Neural cell (in vitro differentiated cells): ENCODE measurements around the gene TSEN54. TPM values are rescaled to one million over a fixed set of nuclear protein-coding genes. Genes with fewer than 3 reads are reported as not detected.

Experiments used
- H2AFZ ChIP-seq: fragments of 200-600, 300-800 bp; sonication (generic), shearing (Covaris generic); 2 replicates; pipeline ENCODE4 v1.6.0; 2014; ENCODE audit warnings: low read depth, mild to moderate bottlenecking, antibody characterized with exemption, low read length, moderate library complexity
- H3F3A ChIP-seq: fragments of 200-600 bp; shearing (Covaris generic); 2 replicates; pipeline ENCODE4 v1.6.1; 2016; ENCODE audit warnings: mild to moderate bottlenecking, moderate library complexity, mixed read lengths, antibody characterized with exemption, low read length; ENCODE audit not compliant: insufficient read depth, poor library complexity, severe bottlenecking
- H3K27ac ChIP-seq: fragments of 200-600, 300-800 bp; sonication (generic), shearing (Covaris generic); 2 replicates; pipeline ENCODE4 v1.5.1; 2014; ENCODE audit warnings: mild to moderate bottlenecking, low read length, moderate library complexity
- H3K27me3 ChIP-seq: fragments of 300-800, 200-600 bp; sonication (generic), shearing (Covaris generic); 2 replicates; pipeline ENCODE4 v1.6.0; 2014; ENCODE audit warnings: mild to moderate bottlenecking, low read depth, low read length, moderate library complexity; ENCODE audit not compliant: insufficient read depth
- H3K36me3 ChIP-seq: fragments of 300-800, 200-600 bp; sonication (generic), shearing (Covaris generic); 2 replicates; pipeline ENCODE4 v1.5.1; 2014; ENCODE audit warnings: mild to moderate bottlenecking, antibody characterized with exemption, low read length, moderate library complexity; ENCODE audit not compliant: insufficient read depth
- H3K4me2 ChIP-seq: fragments of 300-800, 200-600 bp; sonication (generic), shearing (Covaris generic); 2 replicates; pipeline ENCODE4 v1.6.0; 2014; ENCODE audit warnings: mild to moderate bottlenecking, low read length
- H3K4me3 ChIP-seq: fragments of 300-800, 200-600 bp; sonication (generic), shearing (Covaris generic); 2 replicates; pipeline ENCODE4 v1.5.1; 2014; ENCODE audit warnings: mild to moderate bottlenecking, low read length, moderate library complexity
- H3K79me2 ChIP-seq: fragments of 200-600 bp; shearing (Covaris generic); replicated peaks from 2 replicates; pipeline ENCODE4 v1.6.0; 2014; ENCODE audit warnings: mild to moderate bottlenecking, low read length, moderate library complexity; ENCODE audit not compliant: insufficient read depth
- H3K9ac ChIP-seq: fragments of 300-800, 200-600 bp; sonication (generic), shearing (Covaris generic); 2 replicates; pipeline ENCODE4 v1.6.1; 2016; ENCODE audit warnings: mild to moderate bottlenecking, low read length, mixed read lengths
- H3K9me2 ChIP-seq: fragments of 200-600 bp; shearing (Covaris generic); 2 replicates; pipeline ENCODE4 v1.6.1; 2016; ENCODE audit warnings: mild to moderate bottlenecking, low read length, mixed read lengths; ENCODE audit not compliant: insufficient read depth
- H3K9me3 ChIP-seq: fragments of 200-600, 300-800 bp; sonication (generic), shearing (Covaris generic); 2 replicates; pipeline ENCODE4 v1.6.1; 2016; ENCODE audit warnings: mild to moderate bottlenecking, mixed run types, low read length, moderate library complexity, mixed read lengths
- H4K20me1 ChIP-seq: fragments of 200-600 bp; shearing (Covaris generic); 2 replicates; pipeline ENCODE4 v1.6.1; 2016; ENCODE audit warnings: mild to moderate bottlenecking, mixed run types; ENCODE audit not compliant: insufficient read depth
- CTCF ChIP-seq: fragments of 450-650 bp; IDR thresholded peaks from 2 replicates; pipeline ENCODE4 v1.5.1; 2014; ENCODE audit warnings: antibody characterized with exemption, mild to moderate bottlenecking, moderate library complexity; ENCODE audit not compliant: poor library complexity, severe bottlenecking
- EP300 ChIP-seq: fragments of 450-650 bp; conservative IDR thresholded peaks from 2 replicates; pipeline ENCODE4 v1.6.1; 2014; ENCODE audit warnings: antibody characterized with exemption, mild to moderate bottlenecking, moderate library complexity; ENCODE audit not compliant: poor library complexity, severe bottlenecking
- EZH2 ChIP-seq: fragments of 200-600, 300-800 bp; shearing (Covaris generic), sonication (generic); IDR thresholded peaks from 2 replicates; pipeline ENCODE4 v1.6.1; 2014; ENCODE audit warnings: antibody characterized with exemption, low read length, borderline replicate concordance, mild to moderate bottlenecking; ENCODE audit not compliant: insufficient read depth, poor library complexity, severe bottlenecking
- MXI1 ChIP-seq: fragments of 450-650 bp; conservative IDR thresholded peaks from 2 replicates; pipeline ENCODE4 v1.6.1; 2014; ENCODE audit warnings: antibody characterized with exemption, mild to moderate bottlenecking; ENCODE audit not compliant: poor library complexity, severe bottlenecking
- POLR2AphosphoS5 ChIP-seq: IDR thresholded peaks from 2 replicates; pipeline ENCODE4 v1.6.1; 2012
- RAD21 ChIP-seq: fragments of 450-650 bp; conservative IDR thresholded peaks from 2 replicates; pipeline ENCODE4 v1.6.1; 2014; ENCODE audit warnings: antibody characterized with exemption, mild to moderate bottlenecking, moderate library complexity
- REST ChIP-seq: IDR thresholded peaks from 2 replicates; pipeline ENCODE4 v1.6.1; 2012; ENCODE audit warnings: borderline replicate concordance
- SMC3 ChIP-seq: fragments of 450-650 bp; conservative IDR thresholded peaks from 2 replicates; pipeline ENCODE4 v1.6.1; 2014; ENCODE audit warnings: antibody characterized with exemption, mild to moderate bottlenecking, moderate library complexity; ENCODE audit not compliant: poor library complexity
- TAF1 ChIP-seq: IDR thresholded peaks from 2 replicates; pipeline ENCODE4 v1.6.1; 2012; ENCODE audit warnings: low read depth
- polyA plus RNA-seq: library from polyadenylated mRNA; depleted of rRNA; stranded (reverse); fragments of >200 nt; gene quantifications from 2 replicates; pipeline ENCODE4 v1.2.3, GENCODE V29; 2014

TSEN54 gene
- polyA plus RNA-seq, 1 donor from 2014 or later, result 32.2 TPM

- no peak overlapping the region for H2AFZ ChIP-seq
- no peaks in the 10 kb centered on the region for H3K36me3 ChIP-seq
- H3K79me2 ChIP-seq, result no peaks in the 10 kb centered on the region
- H3K9me2 ChIP-seq, result no peaks in the 10 kb centered on the region
- H3K27me3 ChIP-seq, result no peaks in the 10 kb centered on the region
- no peak overlapping the region for H3K9ac ChIP-seq
- H3K4me3 ChIP-seq, result no peak overlapping the region
- no peaks in the 10 kb centered on the region for H3F3A ChIP-seq
- no peak overlapping the region for H3K27ac ChIP-seq
- H4K20me1 ChIP-seq, result no peaks in the 10 kb centered on the region
- TF ChIP-seq CTCF, result no peak
- TF ChIP-seq TAF1, result no peak
- TF ChIP-seq POLR2AphosphoS5, result no peak
- no peak for TF ChIP-seq SMC3
- TF ChIP-seq EZH2, result no peak
- no peaks in the 10 kb centered on the region for H3K9me3 ChIP-seq
- no peak overlapping the region for H3K4me2 ChIP-seq
These were observed 20.3 kb upstream of the TSEN54 start for GRCh38 chr17:75496005-75496404.

- H3K27me3 ChIP-seq, result no peaks in the 10 kb centered on the region
- no peaks in the 10 kb centered on the region for H3K9me3 ChIP-seq
- no peak overlapping the region for H3K9ac ChIP-seq
- H3K4me2 ChIP-seq, result no peak overlapping the region
- no peaks in the 10 kb centered on the region for H3K79me2 ChIP-seq
- no peak for TF ChIP-seq CTCF
- no peak for TF ChIP-seq MXI1
- TF ChIP-seq EP300, result no peak
- no peak for TF ChIP-seq TAF1
- no peak for TF ChIP-seq RAD21
- no peak for TF ChIP-seq EZH2
- no peak for TF ChIP-seq SMC3
- TF ChIP-seq REST, result no peak
- TF ChIP-seq POLR2AphosphoS5, result no peak
- no peaks in the 10 kb centered on the region for H4K20me1 ChIP-seq
- no peaks in the 10 kb centered on the region for H3K36me3 ChIP-seq
- no peak overlapping the region for H2AFZ ChIP-seq
- H3K4me3 ChIP-seq, result no peak overlapping the region
- H3K9me2 ChIP-seq, result no peaks in the 10 kb centered on the region
- H3K27ac ChIP-seq, result no peak overlapping the region
- H3F3A ChIP-seq, result no peaks in the 10 kb centered on the region
These were observed 18.1 kb upstream of the TSEN54 start for GRCh38 chr17:75498039-75498725.
